GM18868 (cell line): ENCODE measurements around the gene FBXO15.
A peak's percentile ranks its signal among the peaks of the same experiment; 100 is the strongest.

Source experiments
- ATAC-seq: cut with Tn5 transposase; IDR thresholded peaks from one replicate; pipeline ENCODE4 v1.9.1; 2021; ENCODE audit warnings: mild to moderate bottlenecking, moderate library complexity; ENCODE audit not compliant: unreplicated experiment

FBXO15 gene

GRCh38 chr18:74147779-74148542, at the start of gene FBXO15, which contains the start of gene TIMM21:
FBXO15 (minus strand) TSS chr18:74147834; CDS start chr18:74147785, 49 bp downstream.
TIMM21 (plus strand) TSS chr18:74148523; CDS start chr18:74148809, 286 bp downstream.
- peak; percentile 87 for ATAC-seq

GRCh38 chr18:74196220-74197119, 48.8 kb upstream of the FBXO15 start:
- peak; percentile 91 for ATAC-seq

GRCh38 chr18:74194691-74195090, 47.1 kb upstream of the FBXO15 start:
- ATAC-seq = no peak

- no peak for ATAC-seq
Observed at GRCh38 chr18:74191577-74191976, 43.9 kb upstream of the FBXO15 start.

- no peak for ATAC-seq
Observed at GRCh38 chr18:74190086-74190485, 42.5 kb upstream of the FBXO15 start.

- ATAC-seq = no peak
Observed at GRCh38 chr18:74186661-74187060, 39.0 kb upstream of the FBXO15 start.

- no peak for ATAC-seq
Observed at GRCh38 chr18:74185860-74186259, 38.2 kb upstream of the FBXO15 start.

- no peak for ATAC-seq
Observed at GRCh38 chr18:74184875-74185274, 37.2 kb upstream of the FBXO15 start.

- no peak for ATAC-seq
Observed at GRCh38 chr18:74183130-74183529, 35.5 kb upstream of the FBXO15 start.

- no peak for ATAC-seq
Observed at GRCh38 chr18:74182335-74182734, 34.7 kb upstream of the FBXO15 start.

GRCh38 chr18:74179623-74180199, 32.1 kb upstream of the FBXO15 start:
- ATAC-seq = no peak

- ATAC-seq = no peak
Observed at GRCh38 chr18:74178884-74179283, 31.2 kb upstream of the FBXO15 start.

GRCh38 chr18:74175658-74176057, 28.0 kb upstream of the FBXO15 start:
- ATAC-seq = no peak

GRCh38 chr18:74173434-74173750, 25.8 kb upstream of the FBXO15 start:
- no peak for ATAC-seq

- no peak for ATAC-seq
Observed at GRCh38 chr18:74172697-74173433, 25.2 kb upstream of the FBXO15 start.

GRCh38 chr18:74171910-74172606, 24.4 kb upstream of the FBXO15 start:
- ATAC-seq = peak; percentile 98

- no peak for ATAC-seq
Observed at GRCh38 chr18:74166386-74166785, 18.8 kb upstream of the FBXO15 start.

GRCh38 chr18:74163019-74163660, 15.5 kb upstream of the FBXO15 start:
- ATAC-seq = peak; percentile 80

- no peak for ATAC-seq
Observed at GRCh38 chr18:74155276-74155675, 7.6 kb upstream of the FBXO15 start.

- ATAC-seq = no peak
Observed at GRCh38 chr18:74154716-74155115, 7.1 kb upstream of the FBXO15 start.
